B cell (primary cell): Measurements from ENCODE around the gene PPM1J. TPM values are rescaled to one million over a fixed set of nuclear protein-coding genes. Genes with fewer than 3 reads are reported as not detected.

Experiments
- ATAC-seq: fragments of 200-7000 bp; cut with Tn5 transposase; one replicate; pipeline ENCODE4 v1.10.0; 2021; ENCODE audit warnings: low read depth, mild to moderate bottlenecking, moderate number of reproducible peaks, moderate library complexity
- CTCF ChIA-PET: fragments of 350-600 bp; sonication (Branson Sonifier 250); formaldehyde crosslinking; loops from one replicate; lab custom pipeline; 2021; ENCODE audit warnings: antibody characterized with exemption, inconsistent platforms; lab: Charles Lee
- POLR2A ChIA-PET: fragments of 350-600 bp; sonication (Branson Sonifier 250); formaldehyde crosslinking; loops from one replicate; lab custom pipeline; 2021; ENCODE audit warnings: antibody characterized with exemption; lab: Charles Lee
- DNase-seq: peaks from one replicate; pipeline ENCODE4 v3.0.0; 2013
- H2AFZ ChIP-seq: 2 replicates; pipeline ENCODE4 v1.6.1; 2012; ENCODE audit warnings: mild to moderate bottlenecking, low read depth, low read length; ENCODE audit not compliant: insufficient read depth, poor library complexity, severe bottlenecking
- H3K27ac ChIP-seq, 2 donors: 1 replicate in 1 of 2; 2 replicates in 1 of 2; pipeline ENCODE4 v1.5.1; 2012 to 2013; ENCODE audit warnings: low read length in 2 of 2, mild to moderate bottlenecking in 2 of 2, moderate library complexity in 1 of 2
- H3K27me3 ChIP-seq, 4 experiments: fragments of 200-600 bp in 1 of 4; sonication (generic) in 1 of 4; replicated peaks in 1 of 4; 1 replicate in 2 of 4; 2 replicates in 2 of 4; pipeline versions ENCODE4 v1.6.1 to v1.7.0; 2013 to 2016; ENCODE audit warnings: low read length in 3 of 4, mild to moderate bottlenecking in 2 of 4, mixed read lengths in 1 of 4, moderate library complexity in 1 of 4; ENCODE audit not compliant: insufficient read depth in 4 of 4, control insufficient read depth in 3 of 4; ENCODE audit errors: control extremely low read depth in 1 of 4
- H3K36me3 ChIP-seq, 2 experiments: replicated peaks in 1 of 2; 1 replicate in 1 of 2; 2 replicates in 1 of 2; pipeline versions ENCODE4 v1.6.1 to v1.7.1; 2013; ENCODE audit warnings: low read length in 1 of 2; ENCODE audit not compliant: insufficient read depth in 2 of 2, control insufficient read depth in 1 of 2; ENCODE audit errors: control extremely low read depth in 1 of 2, extremely low read depth in 1 of 2
- H3K4me1 ChIP-seq, 2 donors: fragments of 200-600 bp in 1 of 2; sonication (generic) in 1 of 2; 1 replicate in 1 of 2; 2 replicates in 1 of 2; pipeline versions ENCODE4 v1.5.1 to v1.6.1; 2013 to 2017; ENCODE audit warnings: low read length in 2 of 2; ENCODE audit not compliant: control insufficient read depth in 2 of 2, insufficient read depth in 2 of 2
- H3K4me2 ChIP-seq: replicated peaks from 2 replicates; pipeline ENCODE3; 2012; ENCODE audit warnings: mild to moderate bottlenecking, low read depth, low read length; ENCODE audit not compliant: poor library complexity, severe bottlenecking
- H3K4me3 ChIP-seq, 5 experiments: fragments of 200-600 bp in 1 of 5; sonication (generic) in 1 of 5; 1 replicate in 3 of 5; 2 replicates in 2 of 5; pipeline versions ENCODE4 v1.5.1 to v1.7.0; 2011 to 2016; ENCODE audit warnings: low read length in 4 of 5, mild to moderate bottlenecking in 4 of 5, low read depth in 2 of 5, control low read depth in 1 of 5, moderate library complexity in 1 of 5; ENCODE audit not compliant: insufficient read depth in 1 of 5; ENCODE audit errors: control extremely low read depth in 1 of 5, extremely low read depth in 1 of 5
- H3K79me2 ChIP-seq: fragments of 200-600 bp; sonication (generic); one replicate; pipeline ENCODE4 v1.6.0; 2016; ENCODE audit warnings: low read length; ENCODE audit not compliant: control insufficient read depth, insufficient read depth
- H3K9ac ChIP-seq: fragments of 200-600 bp; sonication (generic); 2 replicates; pipeline ENCODE4 v1.6.1; 2017; ENCODE audit warnings: mild to moderate bottlenecking, low read length, moderate library complexity
- H3K9me3 ChIP-seq, 3 donors: one replicate each; pipeline versions ENCODE4 v1.6.1 to v1.7.1; 2013; ENCODE audit warnings: low read length in 2 of 3; ENCODE audit not compliant: control insufficient read depth in 2 of 3, insufficient read depth in 1 of 3; ENCODE audit errors: control extremely low read depth in 1 of 3
- H4K20me1 ChIP-seq: 2 replicates; pipeline ENCODE4 v1.6.0; 2012; ENCODE audit warnings: mild to moderate bottlenecking, low read length; ENCODE audit not compliant: insufficient read depth, control insufficient read depth, poor library complexity, severe bottlenecking
- H3K27ac Mint-ChIP-seq: one replicate; pipeline ENCODE4 v1.8.0; 2021; ENCODE audit warnings: mixed read lengths
- H3K27me3 Mint-ChIP-seq: one replicate; pipeline ENCODE4 v1.8.0; 2021; ENCODE audit warnings: mixed read lengths
- H3K4me1 Mint-ChIP-seq: one replicate; pipeline ENCODE4 v1.8.0; 2021; ENCODE audit warnings: mixed read lengths
- H3K4me3 Mint-ChIP-seq: one replicate; pipeline ENCODE4 v1.8.0; 2021; ENCODE audit warnings: mixed read lengths
- H3K9me3 Mint-ChIP-seq: one replicate; pipeline ENCODE4 v1.8.0; 2022; ENCODE audit warnings: mixed read lengths; ENCODE audit not compliant: insufficient read depth
- EZH2 ChIP-seq: IDR thresholded peaks from 2 replicates; pipeline ENCODE4 v1.6.1; 2012; ENCODE audit warnings: borderline replicate concordance, low read depth, mild to moderate bottlenecking, moderate library complexity, low read length; ENCODE audit not compliant: insufficient read depth, poor library complexity, severe bottlenecking
- WGBS: methylation state at CpG from one replicate; pipeline ENCODE4 v1.1.5; 2013; ENCODE audit warnings: missing lambda C conversion rate; ENCODE audit not compliant: insufficient coverage; 5-methylcytosine and 5-hydroxymethylcytosine counted together
- intact Hi-C: fragments of 100-400 bp; cut with micrococcal nuclease; formaldehyde crosslinking; loops from one replicate; pipeline ENCODE4 v1.10.0; 2022
- polyA plus RNA-seq: library from polyadenylated mRNA; depleted of rRNA; stranded (reverse); fragments of >200 nt; gene quantifications from 2 replicates; pipeline ENCODE4 v1.2.3, GENCODE V29; 2012
- total RNA-seq, 2 donors: library from RNA; stranded (reverse); fragments of 120-200 nt in 1 of 2; gene quantifications; 1 replicate in 1 of 2; 2 replicates in 1 of 2; pipeline versions ENCODE4 v1.2.3 to v1.2.4, GENCODE V29; 2013 to 2022
- TF ChIP-seq, protein P1 (sequence below): fragments of 200-600 bp; IDR thresholded peaks from one replicate; pipeline ENCODE4 v1.8.0; 2022; ENCODE audit warnings: antibody characterized with exemption, mild to moderate bottlenecking

The PPM1J gene
- total and polyA plus RNA-seq, 2 donors (not counting 1 experiment from before 2014, with no cell fraction given): 2.1 to 7.5 TPM

DNA sequence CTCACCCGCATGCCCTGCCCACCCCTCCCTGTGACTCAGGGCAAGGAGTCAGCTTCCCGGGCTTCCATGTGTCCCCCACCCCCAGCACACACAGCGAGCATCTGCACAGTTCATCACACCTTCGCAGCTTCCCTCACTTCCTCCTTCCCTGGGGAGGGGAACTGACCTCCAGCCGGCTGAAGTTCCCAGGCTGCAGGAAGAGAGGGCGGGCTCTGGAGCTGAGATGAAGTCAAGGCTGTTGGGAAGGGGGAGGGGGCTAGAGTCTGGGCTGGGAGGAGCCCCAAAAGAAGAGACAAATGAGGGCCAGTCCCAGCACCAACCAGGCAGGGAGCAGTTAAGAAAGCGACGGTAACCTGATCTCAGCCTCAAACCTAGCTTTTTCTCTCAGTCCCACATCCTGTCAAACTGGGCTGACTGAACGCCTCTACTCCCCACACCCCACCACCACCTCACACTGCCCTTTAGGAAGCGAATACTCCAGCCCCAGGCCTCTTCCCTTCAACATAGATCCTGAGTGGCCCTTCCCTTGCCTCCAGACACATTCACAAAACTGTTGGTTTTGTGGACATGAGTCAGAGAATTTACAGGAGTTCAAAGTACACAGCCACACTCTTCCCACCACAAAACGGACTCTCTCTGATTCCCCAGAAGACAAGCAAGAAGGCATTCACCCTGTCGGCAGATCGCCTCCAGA is 10.1 kb downstream of the PPM1J start:
- WGBS: 24% methylated on average over 8 of the region's 13 CpGs
- intact Hi-C loops: no loop called here
- Histone ChIP-seq H2AFZ (peak overlapping the region; percentile 68), H3K4me1 (peaks cover 54 to 66% of the 10 kb centered on the region in 2 donors), H3K4me3 (peak overlapping the region in 2 of 5 experiments; percentile 3 to 7), H4K20me1 (no peaks in the 10 kb centered on the region), H3K9me3 (no peaks in the 10 kb centered on the region), H3K27ac (peak overlapping the region in 1 of 2 donors; percentile 22), H3K4me2 (peak overlapping the region; percentile 92), H3K36me3 (no peaks in the 10 kb centered on the region), H3K9ac (no peak overlapping the region), H3K27me3 (no peaks in the 10 kb centered on the region), H3K79me2 (no peaks in the 10 kb centered on the region)
- Mint-ChIP-seq H3K4me1 (peaks cover 70% of the 10 kb centered on the region), H3K27me3 (no peaks in the 10 kb centered on the region), H3K9me3 (no peaks in the 10 kb centered on the region), H3K4me3 (peak overlapping the region; percentile 72), H3K27ac (peak overlapping the region; percentile 81)
- TF ChIP-seq, protein P1, sequence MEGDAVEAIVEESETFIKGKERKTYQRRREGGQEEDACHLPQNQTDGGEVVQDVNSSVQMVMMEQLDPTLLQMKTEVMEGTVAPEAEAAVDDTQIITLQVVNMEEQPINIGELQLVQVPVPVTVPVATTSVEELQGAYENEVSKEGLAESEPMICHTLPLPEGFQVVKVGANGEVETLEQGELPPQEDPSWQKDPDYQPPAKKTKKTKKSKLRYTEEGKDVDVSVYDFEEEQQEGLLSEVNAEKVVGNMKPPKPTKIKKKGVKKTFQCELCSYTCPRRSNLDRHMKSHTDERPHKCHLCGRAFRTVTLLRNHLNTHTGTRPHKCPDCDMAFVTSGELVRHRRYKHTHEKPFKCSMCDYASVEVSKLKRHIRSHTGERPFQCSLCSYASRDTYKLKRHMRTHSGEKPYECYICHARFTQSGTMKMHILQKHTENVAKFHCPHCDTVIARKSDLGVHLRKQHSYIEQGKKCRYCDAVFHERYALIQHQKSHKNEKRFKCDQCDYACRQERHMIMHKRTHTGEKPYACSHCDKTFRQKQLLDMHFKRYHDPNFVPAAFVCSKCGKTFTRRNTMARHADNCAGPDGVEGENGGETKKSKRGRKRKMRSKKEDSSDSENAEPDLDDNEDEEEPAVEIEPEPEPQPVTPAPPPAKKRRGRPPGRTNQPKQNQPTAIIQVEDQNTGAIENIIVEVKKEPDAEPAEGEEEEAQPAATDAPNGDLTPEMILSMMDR: no peak
- no peak for TF ChIP-seq EZH2
- CTCF ChIA-PET: interaction anchor here (1.0 to 2.7 kb wide), 4 partner anchors 10 to 314 kb away, joined by 5 to 21 read pairs (median 10); partner anchors contain the start of gene PPM1J
- POLR2A ChIA-PET: interaction anchor here (0.7 to 1.9 kb wide), 2 partner anchors 10 to 30 kb away, joined by 3 to 6 read pairs; partner anchors contain the start of genes MOV10 and PPM1J
- peak; percentile 51 for DNase-seq
- ATAC-seq: peak; percentile 5

DNA sequence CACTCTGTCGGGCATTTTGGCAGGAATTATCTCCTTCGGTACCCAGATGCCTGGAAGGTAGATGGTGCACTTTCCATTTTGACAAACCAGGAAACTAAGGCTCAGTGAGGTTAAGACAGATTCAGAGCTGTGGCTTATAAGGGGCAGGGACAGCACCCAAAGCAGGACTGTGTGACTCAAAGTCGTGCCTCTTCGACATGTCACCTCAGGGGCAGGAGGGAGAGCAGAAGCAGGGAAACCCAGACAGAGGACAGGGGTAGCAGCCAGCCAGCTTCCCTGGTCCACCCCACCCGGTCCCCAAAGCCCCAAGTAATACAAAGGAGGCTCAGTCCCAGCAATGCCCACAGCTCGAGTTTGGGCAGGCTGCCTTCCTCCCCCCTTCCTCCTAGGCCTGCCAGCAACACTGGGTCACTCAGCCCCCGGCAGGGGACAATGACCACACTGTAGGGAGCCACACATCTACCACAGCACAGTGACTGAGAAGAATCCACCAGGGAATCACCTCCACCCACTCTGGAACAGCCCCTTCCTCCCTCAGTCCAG is 10.7 kb downstream of the PPM1J start:
- Histone ChIP-seq H2AFZ (peak overlapping the region; percentile 68), H4K20me1 (no peaks in the 10 kb centered on the region), H3K4me1 (peaks cover 60 to 72% of the 10 kb centered on the region in 2 donors), H3K9ac (no peak overlapping the region), H3K27me3 (no peaks in the 10 kb centered on the region), H3K4me2 (peak overlapping the region; percentile 92), H3K79me2 (no peaks in the 10 kb centered on the region), H3K9me3 (no peaks in the 10 kb centered on the region), H3K27ac (no peak overlapping the region), H3K4me3 (no peak overlapping the region), H3K36me3 (no peaks in the 10 kb centered on the region)
- 50% methylated on average over 7 of the region's 7 CpGs for WGBS
- H3K4me3 Mint-ChIP-seq: peak overlapping the region; percentile 72
- H3K27me3 Mint-ChIP-seq: no peaks in the 10 kb centered on the region
- ATAC-seq (no peak), DNase-seq (peak; percentile 17)
- no peak for TF ChIP-seq EZH2
- TF ChIP-seq, protein P1: no peak
- peak overlapping the region; percentile 81 for H3K27ac Mint-ChIP-seq
- ChIA-PET POLR2A (interaction anchor here (0.7 to 1.9 kb wide), 2 partner anchors 11 to 30 kb away, joined by 3 to 6 read pairs; partner anchors contain the start of genes MOV10 and PPM1J), CTCF (interaction anchor here (0.8 to 2.7 kb wide), 7 partner anchors 11 to 314 kb away, joined by 3 to 21 read pairs (median 5); partner anchors contain the start of gene PPM1J)
- intact Hi-C loops: no loop called here
- no peaks in the 10 kb centered on the region for H3K9me3 Mint-ChIP-seq
- H3K4me1 Mint-ChIP-seq: peaks cover 76% of the 10 kb centered on the region
